ENCODE data around the gene COL16A1. TPM values are rescaled to one million over a fixed set of nuclear protein-coding genes. Genes with fewer than 3 reads are reported as not detected.

Gene COL16A1
- total and polyA plus RNA-seq, 2 of the 13 experiments (the other 11 are each of a cell fraction or from before 2014, with no cell fraction given), result 4.3 to 12.2 TPM

DNA sequence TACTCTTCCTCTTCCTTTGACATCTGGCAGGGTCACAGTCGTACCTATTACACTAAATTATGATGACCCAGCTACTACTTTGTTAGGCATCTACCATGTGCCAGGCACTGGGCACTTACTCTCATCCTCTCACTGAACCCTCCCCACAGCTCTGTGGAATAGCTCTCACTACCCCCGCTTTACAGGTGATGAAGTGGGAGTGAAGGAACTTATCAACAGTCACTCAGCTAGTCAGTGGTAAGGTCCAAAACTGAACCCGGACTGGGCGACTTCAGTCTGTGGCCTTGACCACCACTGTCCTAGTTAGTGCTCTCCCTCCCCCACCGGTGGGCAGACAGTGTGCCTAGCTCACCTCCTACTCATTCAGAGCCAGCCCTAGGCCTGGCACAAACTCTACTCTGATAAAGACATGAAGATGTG lies 48.0 kb upstream of the COL16A1 start (continued):
- TF ChIP-seq MBD4 (IDR thresholded peaks at IDR 0.05; ENCODE audit: borderline replicate concordance, low read length), result no peak
- no peak for TF ChIP-seq FOXJ3 (CRISPR knock-in tag; IDR thresholded peaks at IDR 0.05; ENCODE audit: borderline replicate concordance)
- TF ChIP-seq JUNB (CRISPR knock-in tag; IDR thresholded peaks at IDR 0.05; ENCODE audit: borderline replicate concordance), result no peak
- TF ChIP-seq ZNF879 (CRISPR knock-in tag; IDR thresholded peaks at IDR 0.05), result no peak
- no peak for TF ChIP-seq NFRKB (IDR thresholded peaks at IDR 0.05)
- no peak for TF ChIP-seq NR2F1 (CRISPR knock-in tag; IDR thresholded peaks at IDR 0.05)
- TF ChIP-seq, protein P1, sequence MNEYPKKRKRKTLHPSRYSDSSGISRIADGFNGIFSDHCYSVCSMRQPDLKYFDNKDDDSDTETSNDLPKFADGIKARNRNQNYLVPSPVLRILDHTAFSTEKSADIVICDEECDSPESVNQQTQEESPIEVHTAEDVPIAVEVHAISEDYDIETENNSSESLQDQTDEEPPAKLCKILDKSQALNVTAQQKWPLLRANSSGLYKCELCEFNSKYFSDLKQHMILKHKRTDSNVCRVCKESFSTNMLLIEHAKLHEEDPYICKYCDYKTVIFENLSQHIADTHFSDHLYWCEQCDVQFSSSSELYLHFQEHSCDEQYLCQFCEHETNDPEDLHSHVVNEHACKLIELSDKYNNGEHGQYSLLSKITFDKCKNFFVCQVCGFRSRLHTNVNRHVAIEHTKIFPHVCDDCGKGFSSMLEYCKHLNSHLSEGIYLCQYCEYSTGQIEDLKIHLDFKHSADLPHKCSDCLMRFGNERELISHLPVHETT (CRISPR knock-in tag; conservative IDR thresholded peaks at IDR 0.05), result no peak
- no peak for TF ChIP-seq ZSCAN25 (CRISPR knock-in tag; IDR thresholded peaks at IDR 0.05)

DNA sequence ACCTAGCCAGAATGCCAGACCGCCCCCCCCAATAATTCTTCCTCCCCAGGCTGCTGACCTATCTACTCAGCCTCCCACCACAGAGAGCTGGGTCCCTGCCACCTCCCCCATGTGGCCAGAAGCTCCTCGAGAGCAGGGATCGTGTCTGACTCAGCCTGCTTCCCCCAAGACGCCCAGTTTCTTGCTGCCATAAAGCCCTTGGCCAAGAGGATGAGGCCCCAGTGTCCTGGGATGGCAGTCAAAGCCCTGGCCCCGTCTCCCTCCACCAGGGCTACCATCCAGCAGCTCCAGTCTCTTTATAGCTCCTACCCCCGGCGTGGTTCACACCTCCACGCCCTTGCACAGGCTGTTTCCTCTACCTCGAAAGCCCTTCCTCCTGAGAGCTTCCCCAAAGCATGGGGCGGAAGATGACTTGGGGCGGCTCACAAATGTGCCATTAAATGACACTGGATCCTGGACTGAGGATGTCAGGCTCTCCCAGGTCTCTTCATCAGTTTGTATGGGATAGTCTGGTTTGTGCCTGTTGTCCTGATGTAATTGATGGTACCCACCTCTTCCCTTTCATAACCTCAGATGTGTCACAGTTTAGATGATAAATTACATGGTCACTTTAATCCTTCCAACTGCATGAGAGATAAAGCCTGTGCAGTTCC lies 47.2 kb upstream of the COL16A1 start:
- FAIRE-seq, result no peak
- CTCF ChIA-PET (ENCODE audit: low intra/inter-chr PET ratio, low total read pairs), result no interaction called here
- TF ChIP-seq LCORL (IDR thresholded peaks at IDR 0.05) (no peak), LCORL (CRISPR knock-in tag; IDR thresholded peaks at IDR 0.05) (no peak), ZNF543 (CRISPR knock-in tag; IDR thresholded peaks at IDR 0.05) (no peak), ZBTB1 (CRISPR knock-in tag; IDR thresholded peaks at IDR 0.05; ENCODE audit: borderline replicate concordance) (no peak), ZNF660 (CRISPR knock-in tag; IDR thresholded peaks at IDR 0.05; ENCODE audit: borderline replicate concordance, low read depth) (no peak), ZNF484 (CRISPR knock-in tag; IDR thresholded peaks at IDR 0.05; ENCODE audit: borderline replicate concordance, low read depth) (no peak), SRSF4 (IDR thresholded peaks at IDR 0.05; ENCODE audit: low read depth, low read length, poor library complexity, severe bottlenecking) (no peak), ZNF383 (CRISPR knock-in tag; IDR thresholded peaks at IDR 0.05; ENCODE audit: borderline replicate concordance) (no peak), ARNT (IDR thresholded peaks at IDR 0.05) (no peak), IRX3 (CRISPR knock-in tag; IDR thresholded peaks at IDR 0.05; ENCODE audit: borderline replicate concordance, low read depth) (no peak)
- TF ChIP-seq, protein P2, sequence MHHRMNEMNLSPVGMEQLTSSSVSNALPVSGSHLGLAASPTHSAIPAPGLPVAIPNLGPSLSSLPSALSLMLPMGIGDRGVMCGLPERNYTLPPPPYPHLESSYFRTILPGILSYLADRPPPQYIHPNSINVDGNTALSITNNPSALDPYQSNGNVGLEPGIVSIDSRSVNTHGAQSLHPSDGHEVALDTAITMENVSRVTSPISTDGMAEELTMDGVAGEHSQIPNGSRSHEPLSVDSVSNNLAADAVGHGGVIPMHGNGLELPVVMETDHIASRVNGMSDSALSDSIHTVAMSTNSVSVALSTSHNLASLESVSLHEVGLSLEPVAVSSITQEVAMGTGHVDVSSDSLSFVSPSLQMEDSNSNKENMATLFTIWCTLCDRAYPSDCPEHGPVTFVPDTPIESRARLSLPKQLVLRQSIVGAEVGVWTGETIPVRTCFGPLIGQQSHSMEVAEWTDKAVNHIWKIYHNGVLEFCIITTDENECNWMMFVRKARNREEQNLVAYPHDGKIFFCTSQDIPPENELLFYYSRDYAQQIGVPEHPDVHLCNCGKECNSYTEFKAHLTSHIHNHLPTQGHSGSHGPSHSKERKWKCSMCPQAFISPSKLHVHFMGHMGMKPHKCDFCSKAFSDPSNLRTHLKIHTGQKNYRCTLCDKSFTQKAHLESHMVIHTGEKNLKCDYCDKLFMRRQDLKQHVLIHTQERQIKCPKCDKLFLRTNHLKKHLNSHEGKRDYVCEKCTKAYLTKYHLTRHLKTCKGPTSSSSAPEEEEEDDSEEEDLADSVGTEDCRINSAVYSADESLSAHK (CRISPR knock-in tag; IDR thresholded peaks at IDR 0.05; ENCODE audit: borderline replicate concordance), result no peak
- TF ChIP-seq, protein P3, sequence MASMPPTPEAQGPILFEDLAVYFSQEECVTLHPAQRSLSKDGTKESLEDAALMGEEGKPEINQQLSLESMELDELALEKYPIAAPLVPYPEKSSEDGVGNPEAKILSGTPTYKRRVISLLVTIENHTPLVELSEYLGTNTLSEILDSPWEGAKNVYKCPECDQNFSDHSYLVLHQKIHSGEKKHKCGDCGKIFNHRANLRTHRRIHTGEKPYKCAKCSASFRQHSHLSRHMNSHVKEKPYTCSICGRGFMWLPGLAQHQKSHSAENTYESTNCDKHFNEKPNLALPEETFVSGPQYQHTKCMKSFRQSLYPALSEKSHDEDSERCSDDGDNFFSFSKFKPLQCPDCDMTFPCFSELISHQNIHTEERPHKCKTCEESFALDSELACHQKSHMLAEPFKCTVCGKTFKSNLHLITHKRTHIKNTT (CRISPR knock-in tag; IDR thresholded peaks at IDR 0.05), result no peak

More for the DNA sequence above, 47.2 kb upstream of the COL16A1 start:
- intact Hi-C loops (cut with micrococcal nuclease; ENCODE audit: unreplicated experiment), result no loop called here
- Histone ChIP-seq H3K9me3 (ENCODE audit: low read length) (no peaks in the 10 kb centered on the region), H3K4me2 (ENCODE audit: low read depth, low read length) (no peak overlapping the region), H4K20me1 (ENCODE audit: insufficient read depth, low read length) (no peaks in the 10 kb centered on the region), H3K36me3 (replicated peaks in 1 of 2; ENCODE audit: control insufficient read depth in 1 of 2, insufficient read depth in 2 of 2, low read length in 2 of 2) (no peaks in the 10 kb centered on the region), H3K79me2 (ENCODE audit: insufficient read depth, low read length) (no peaks in the 10 kb centered on the region), H3K4me1 (ENCODE audit: insufficient read depth, low read length) (0 out of 2 replicates have a peak, but pooled peaks cover 8% of the 10 kb centered on the region), H3K4me3 (replicated peaks in 1 of 3; ENCODE audit: insufficient read depth in 1 of 3, low read depth in 2 of 3, low read length in 3 of 3) (no peak overlapping the region), H3K9ac (ENCODE audit: insufficient read depth, low read depth, low read length) (no peak overlapping the region), H2AFZ (ENCODE audit: low read length) (no peak overlapping the region), H3K27me3 (ENCODE audit: control insufficient read depth in 1 of 2, insufficient read depth in 2 of 2, low read length in 2 of 2) (peaks cover 5 to 77% of the 10 kb centered on the region in 2 experiments; a peak in 4 of 5 replicates), H3K27ac (ENCODE audit: extremely low read length, insufficient read depth, low read length) (no peak overlapping the region)
- in situ Hi-C loops (cut with HindIII; ENCODE audit: extremely low pct_ligation_motif_present, low pct_unique_long_range_greater_than_20kb), result no loop called here
- POLR2A ChIA-PET, result no interaction called here
- WGBS (ENCODE audit: low lambda C conversion rate), result 20% methylated on average over 10 of the region's 11 CpGs
- DNase-seq (ENCODE audit: low spot score), result no peak
- no peak for ATAC-seq
- no TSS peak for BruUV-seq (replicated peaks)
